GM18867 (cell line): ENCODE data around the gene AQP7.
"Not testable (repeated sequence)": the region's sequence is repeated elsewhere in the genome, so short reads cannot be mapped to it uniquely, and the experiment has no call there.

Source experiments
- ATAC-seq: cut with Tn5 transposase; IDR thresholded peaks from one replicate; pipeline ENCODE4 v1.9.1; 2021; ENCODE audit warnings: mild to moderate bottlenecking, moderate library complexity; ENCODE audit not compliant: unreplicated experiment

The AQP7 gene

GRCh38 chr9:33402371-33402770, at the start of gene AQP7:
Gene AQP7, minus strand, starts transcription at chr9:33402568. Its CDS starts 1,306 bp downstream, at chr9:33401262.
- not testable (repeated sequence) for ATAC-seq

- ATAC-seq: no peak
Measured at GRCh38 chr9:33450621-33451146, 48.3 kb upstream of the AQP7 start.

- no peak for ATAC-seq
Measured at GRCh38 chr9:33449715-33450114, 47.3 kb upstream of the AQP7 start.

GRCh38 chr9:33447799-33448553, 45.6 kb upstream of the AQP7 start:
- no peak for ATAC-seq

GRCh38 chr9:33446946-33447798, 44.8 kb upstream of the AQP7 start, which contains the start of gene AQP3:
Gene AQP3, minus strand, starts transcription at chr9:33447593. Its CDS starts 63 bp downstream, at chr9:33447530.
- peak; percentile 26 for ATAC-seq

GRCh38 chr9:33446240-33446945, 44.0 kb upstream of the AQP7 start:
- peak; percentile 83 for ATAC-seq

- ATAC-seq: no peak
Measured at GRCh38 chr9:33445389-33446239, 43.2 kb upstream of the AQP7 start.

- no peak for ATAC-seq
Measured at GRCh38 chr9:33443464-33444154, 41.2 kb upstream of the AQP7 start.

- no peak for ATAC-seq
Measured at GRCh38 chr9:33443047-33443446, 40.7 kb upstream of the AQP7 start.

- no peak for ATAC-seq
Measured at GRCh38 chr9:33442125-33442524, 39.8 kb upstream of the AQP7 start.

- no peak for ATAC-seq
Measured at GRCh38 chr9:33440609-33441008, 38.2 kb upstream of the AQP7 start.

- no peak for ATAC-seq
Measured at GRCh38 chr9:33440204-33440603, 37.8 kb upstream of the AQP7 start.

- no peak for ATAC-seq
Measured at GRCh38 chr9:33439731-33440130, 37.4 kb upstream of the AQP7 start.

- no peak for ATAC-seq
Measured at GRCh38 chr9:33438926-33439680, 36.7 kb upstream of the AQP7 start.

- ATAC-seq: no peak
Measured at GRCh38 chr9:33437898-33438297, 35.5 kb upstream of the AQP7 start.

GRCh38 chr9:33437205-33437604, 34.8 kb upstream of the AQP7 start:
- ATAC-seq: no peak

GRCh38 chr9:33436445-33436844, 34.1 kb upstream of the AQP7 start:
- ATAC-seq: no peak

- no peak for ATAC-seq
Measured at GRCh38 chr9:33435821-33436277, 33.5 kb upstream of the AQP7 start.
